Iris pigment epithelial cell (primary cell): ENCODE data around the gene ARID4B.
"Not testable (repeated sequence)": the region's sequence is repeated elsewhere in the genome, so short reads cannot be mapped to it uniquely, and the experiment has no call there.

ENCODE experiments used
- DNase-seq: peaks from one replicate; pipeline ENCODE4 v3.0.0-alpha.2; 2011; ENCODE audit warnings: low read depth

The ARID4B gene

DNA sequence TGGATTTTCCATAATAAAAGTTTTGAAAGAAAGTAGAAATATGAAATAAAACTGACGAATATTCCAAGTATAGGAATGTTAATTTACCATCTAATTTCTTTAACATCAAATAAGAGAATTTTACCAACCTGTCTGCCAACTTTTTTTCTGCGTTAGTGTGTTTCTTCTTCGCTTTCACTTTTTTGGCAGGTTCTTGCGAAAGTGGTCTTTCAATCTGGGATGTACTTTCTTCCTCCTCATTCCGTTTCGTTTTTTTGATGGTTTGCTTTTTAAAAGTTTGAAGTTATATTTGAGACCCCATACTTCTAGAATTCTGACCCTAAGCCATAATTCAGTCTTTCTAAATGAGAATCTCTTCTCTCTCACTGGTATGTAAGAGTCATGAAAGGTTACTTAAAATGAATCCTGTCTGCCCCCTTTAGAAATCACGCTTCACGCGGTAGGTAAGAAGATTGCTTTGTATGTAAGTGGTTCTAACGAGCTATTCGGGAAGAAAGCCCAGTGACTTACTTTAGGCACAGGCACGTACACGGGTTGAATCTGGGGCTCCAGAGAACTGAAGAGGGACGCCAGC lies 167.5 kb downstream of the ARID4B start:
- peak; percentile 80 for DNase-seq

- not testable (repeated sequence) for DNase-seq
Measured at GRCh38 chr1:235159930-235160329, 168.0 kb downstream of the ARID4B start.

GRCh38 chr1:235159284-235159683 lies 168.7 kb downstream of the ARID4B start:
- DNase-seq: not testable (repeated sequence)

- no peak for DNase-seq
Measured at GRCh38 chr1:235158680-235159079, 169.3 kb downstream of the ARID4B start.

DNA sequence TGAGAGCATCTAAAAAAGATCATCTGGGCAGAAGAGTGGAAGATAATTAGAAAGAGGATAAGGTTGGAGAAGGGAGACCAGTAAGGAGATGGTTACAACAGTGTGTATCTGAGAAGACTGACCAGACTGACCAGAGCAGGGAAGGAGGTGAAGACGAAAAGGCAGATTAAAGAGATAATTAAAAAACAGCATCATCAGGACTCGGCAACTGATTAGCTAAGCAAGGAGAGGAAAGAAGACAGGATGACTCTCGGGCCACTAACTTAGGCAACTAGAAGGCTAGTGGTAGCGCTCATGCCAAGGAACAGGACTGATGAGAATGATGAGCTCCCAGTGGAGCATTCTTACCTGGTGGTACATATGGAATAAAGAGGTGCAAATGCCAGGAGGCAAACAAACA lies 170.8 kb downstream of the ARID4B start:
- DNase-seq: no peak

DNA sequence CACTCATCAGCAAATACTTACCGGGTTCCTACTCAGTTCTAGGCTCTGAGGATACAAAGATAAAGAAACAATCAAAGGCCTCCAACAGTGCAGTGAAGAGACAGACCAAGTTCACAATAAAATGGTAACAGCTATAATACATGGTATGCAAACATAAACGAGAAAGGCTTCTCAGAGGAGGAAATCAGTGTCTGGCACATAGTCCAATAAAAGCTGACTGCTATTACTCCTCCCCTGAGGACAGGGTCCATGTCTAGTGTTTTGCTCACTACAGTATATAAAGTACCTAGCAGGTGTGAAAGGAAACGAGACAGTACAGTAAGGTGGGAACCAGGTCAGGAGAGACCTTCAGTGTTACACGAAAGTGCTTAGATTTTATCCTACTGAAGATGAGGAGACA lies 171.2 kb downstream of the ARID4B start:
- no peak for DNase-seq

DNA sequence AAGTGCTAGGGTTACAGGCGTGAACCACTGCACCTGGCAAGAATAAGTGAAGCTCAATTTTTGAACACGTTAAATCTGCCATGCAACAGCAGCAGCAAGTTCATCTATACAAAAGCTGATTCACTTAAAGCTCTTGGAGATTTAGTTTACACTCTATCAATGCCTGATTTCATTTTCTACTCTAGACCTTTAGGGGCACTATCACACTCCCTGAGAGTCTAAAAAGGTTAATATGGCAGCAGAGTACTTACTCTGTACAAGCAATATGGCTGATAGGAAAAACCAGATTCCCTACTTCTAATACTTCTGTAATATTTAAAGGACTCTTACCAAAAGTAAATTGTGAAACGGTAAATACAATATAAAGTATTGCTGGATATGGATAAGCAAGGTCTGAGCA lies 171.7 kb downstream of the ARID4B start:
- DNase-seq: no peak

DNA sequence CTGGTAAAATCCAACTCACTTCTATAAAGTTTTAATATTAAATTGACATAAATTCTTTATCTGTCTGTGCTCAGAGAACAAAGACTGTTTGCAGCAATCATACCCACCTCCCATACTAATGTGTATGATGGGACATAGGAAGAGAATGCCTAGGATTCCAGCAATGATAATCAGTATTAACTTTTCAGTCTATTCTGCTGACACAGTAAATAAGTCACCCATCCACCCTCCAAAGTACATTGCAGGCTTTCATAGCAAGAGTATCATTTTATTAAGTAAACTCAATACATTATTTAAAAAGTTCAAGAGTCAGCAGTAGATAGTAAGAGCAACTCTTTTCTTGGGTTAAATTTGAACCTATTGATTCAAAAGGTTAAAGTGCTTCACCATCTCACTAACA lies 175.7 kb downstream of the ARID4B start:
- no peak for DNase-seq

- DNase-seq: no peak
Measured at GRCh38 chr1:235151033-235151432, 176.9 kb downstream of the ARID4B start.

GRCh38 chr1:235149824-235150223 lies 178.2 kb downstream of the ARID4B start:
- DNase-seq: no peak

GRCh38 chr1:235147269-235147668 lies 180.7 kb downstream of the ARID4B start:
- DNase-seq: no peak

DNA sequence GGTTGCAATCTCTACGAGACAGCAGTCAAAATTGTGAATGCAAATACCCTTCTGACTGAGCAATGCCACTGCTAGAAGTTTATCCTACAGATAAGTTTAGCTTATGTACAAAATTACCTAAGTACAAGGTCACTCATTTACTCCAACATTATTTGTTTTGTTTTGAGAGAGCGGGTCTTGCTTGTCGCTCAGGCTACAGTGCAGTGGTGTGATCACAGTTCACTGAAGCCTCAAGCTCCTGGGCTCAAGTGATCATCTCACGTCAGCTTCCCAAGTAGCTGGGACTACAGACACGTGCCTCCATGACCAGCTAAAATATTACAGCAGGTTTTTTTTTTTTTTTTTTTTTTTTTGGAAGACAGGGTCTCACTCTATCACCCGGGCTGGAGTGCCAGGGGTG lies 182.3 kb downstream of the ARID4B start:
- no peak for DNase-seq

- DNase-seq: no peak
Measured at GRCh38 chr1:235142991-235143390, 185.0 kb downstream of the ARID4B start.

- no peak for DNase-seq
Measured at GRCh38 chr1:235139315-235139714, 188.7 kb downstream of the ARID4B start.

DNA sequence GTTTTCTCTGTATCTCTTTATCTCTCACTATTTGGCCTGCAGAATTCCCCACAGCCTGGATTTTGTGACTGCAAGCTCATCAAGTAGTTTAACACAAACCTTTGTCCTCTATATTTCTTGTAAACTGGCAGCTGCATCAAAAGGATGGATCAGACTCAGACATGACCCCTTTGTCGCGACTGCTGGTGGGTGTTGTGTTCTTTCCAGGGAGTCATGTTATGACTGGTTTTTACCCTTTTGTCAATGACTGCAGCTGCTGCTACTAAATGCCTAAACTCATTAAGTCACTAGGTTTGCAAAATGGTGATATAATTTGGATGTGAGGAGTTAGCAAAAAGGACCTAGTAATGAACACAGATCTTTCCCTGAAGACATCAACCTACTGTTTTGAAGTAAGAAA lies 189.2 kb downstream of the ARID4B start:
- DNase-seq: no peak

GRCh38 chr1:235136111-235136510 lies 191.9 kb downstream of the ARID4B start:
- peak; percentile 8 for DNase-seq

GRCh38 chr1:235134171-235134570 lies 193.8 kb downstream of the ARID4B start:
- DNase-seq: no peak

DNA sequence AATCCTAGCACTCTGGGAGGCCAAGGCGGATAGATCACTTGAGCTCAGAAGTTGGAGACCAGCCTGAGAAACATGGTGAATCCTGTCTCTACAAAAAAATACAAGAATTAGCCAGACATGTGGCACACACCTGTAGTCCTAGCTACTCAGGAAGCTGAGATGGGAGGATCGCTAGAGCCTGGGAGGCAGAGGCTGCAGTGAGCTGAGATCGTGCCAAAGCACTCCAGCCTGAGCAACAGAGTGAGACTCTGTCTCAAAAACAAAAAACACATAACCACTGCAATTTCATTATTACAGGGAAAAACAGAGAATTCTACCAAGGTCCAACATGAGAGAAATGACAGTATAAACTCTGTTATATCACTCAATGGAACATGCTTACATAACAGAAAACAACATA lies 194.9 kb downstream of the ARID4B start:
- DNase-seq: no peak

DNA sequence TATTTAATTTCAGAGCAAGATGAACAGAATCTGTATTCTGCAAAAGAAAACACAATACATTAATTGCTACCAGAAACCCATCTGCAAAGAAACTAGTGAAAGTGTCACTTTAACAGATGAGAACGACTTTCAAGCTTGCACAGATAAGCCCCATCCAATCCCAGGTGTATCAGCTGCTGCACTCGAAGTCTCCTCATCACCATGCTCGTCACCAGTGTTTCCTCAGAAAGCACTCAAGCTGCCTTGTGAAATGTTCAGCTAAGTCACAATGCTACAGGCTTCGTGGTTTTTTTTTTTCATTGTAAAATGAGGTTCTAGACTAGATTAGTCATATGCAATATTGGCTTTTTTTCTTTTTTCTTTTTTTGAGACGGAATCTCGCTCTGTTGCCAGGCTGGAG lies 196.0 kb downstream of the ARID4B start:
- DNase-seq: peak; percentile 24

GRCh38 chr1:235130766-235131270 lies 197.2 kb downstream of the ARID4B start:
- DNase-seq: no peak

- DNase-seq: no peak
Measured at GRCh38 chr1:235129774-235130570, 198.0 kb downstream of the ARID4B start.

DNA sequence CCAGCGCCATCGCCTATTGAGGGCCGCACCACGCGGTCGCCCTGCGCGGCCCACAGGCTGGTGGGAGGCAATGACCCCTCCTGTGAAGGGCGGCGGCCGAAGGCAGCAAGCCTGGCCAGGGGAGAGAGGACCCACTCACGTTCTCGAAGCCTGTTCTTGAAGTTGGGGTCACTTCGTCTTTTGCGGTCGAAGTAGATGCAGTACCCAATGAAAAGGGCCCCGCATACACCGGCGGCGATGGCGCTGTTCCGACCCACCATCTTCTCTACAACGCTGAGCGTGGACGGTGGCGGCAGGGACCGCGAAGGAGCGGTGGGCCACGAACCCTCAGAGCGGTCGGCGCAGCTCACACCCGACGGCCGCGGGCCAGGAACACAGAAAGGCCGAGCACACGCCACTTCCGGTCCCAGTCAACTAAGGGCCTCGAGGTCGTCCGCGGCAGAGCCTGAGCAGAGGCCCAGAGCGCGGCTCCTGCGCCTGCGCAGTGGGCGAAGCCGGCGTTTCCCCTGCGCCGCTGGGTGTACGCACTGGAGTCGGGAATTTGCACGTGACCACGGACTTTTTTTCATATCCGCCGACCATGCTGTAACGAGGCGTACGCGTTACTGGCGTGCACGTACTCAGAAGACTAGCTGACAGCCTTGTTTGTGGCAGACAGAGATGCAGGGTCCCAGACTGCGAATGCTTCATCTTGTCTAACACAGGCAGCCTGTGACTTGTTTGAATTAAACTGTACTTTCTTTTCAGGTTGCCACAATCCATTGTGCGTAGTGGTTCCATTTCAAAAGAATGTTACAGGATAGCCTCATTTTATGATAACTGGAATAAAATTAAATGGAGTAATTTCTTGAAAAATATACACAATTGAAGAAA lies 199.3 kb downstream of the ARID4B start, which contains the start of gene TOMM20:
Gene TOMM20, minus strand, starts transcription at position 382 of the 873 bp plus-strand sequence. Its CDS starts 122 bp downstream, at position 260.
- DNase-seq: peak; percentile 98
